GM19238 (cell line): Measurements from ENCODE around the gene TBP.
"Not testable (repeated sequence)": the region's sequence is repeated elsewhere in the genome, so short reads cannot be mapped to it uniquely, and the experiment has no call there.

Source experiments
- DNase-seq: peaks from one replicate; pipeline ENCODE4 v3.0.0; 2011; ENCODE audit warnings: low spot score; ENCODE audit not compliant: insufficient read length

The TBP gene

GRCh38 chr6:170605574-170606259 lies 51.5 kb downstream of the TBP start:
- no peak for DNase-seq

GRCh38 chr6:170609225-170609624 lies 55.1 kb downstream of the TBP start:
- DNase-seq: not testable (repeated sequence)

- DNase-seq: not testable (repeated sequence)
Observed at GRCh38 chr6:170612256-170612804, 58.2 kb downstream of the TBP start.

- DNase-seq: not testable (repeated sequence)
Observed at GRCh38 chr6:170616020-170616554, 61.9 kb downstream of the TBP start.
